Astrocyte (in vitro differentiated cells and primary cell): ENCODE data around the gene ARID3B.

Experiments used
- CTCF ChIP-seq: IDR thresholded peaks from 2 replicates; pipeline ENCODE4 v1.5.1; 2011; ENCODE audit warnings: low read depth, mild to moderate bottlenecking, inconsistent platforms, low read length, moderate library complexity; ENCODE audit not compliant: insufficient read depth
- EZH2 ChIP-seq: IDR thresholded peaks from 2 replicates; pipeline ENCODE4 v1.6.1; 2012; ENCODE audit warnings: mild to moderate bottlenecking, low read length, inconsistent platforms; ENCODE audit not compliant: insufficient read depth

- TF ChIP-seq CTCF: no peak
- no peak for TF ChIP-seq EZH2
Measured at GRCh38 chr15:74603789-74604705, 63.0 kb downstream of the ARID3B start.
